DND-41 (cell line): ENCODE data around the gene ETAA1.

Source experiments
- ATAC-seq: fragments of 200-7000 bp; cut with Tn5 transposase; 3 replicates; pipeline ENCODE4 v1.9.1; 2021; ENCODE audit warnings: low read depth; ENCODE audit not compliant: insufficient read depth
- DNase-seq: peaks from one replicate; pipeline ENCODE4 v3.0.0-alpha.2; 2020
- H2AFZ ChIP-seq: 2 replicates; pipeline ENCODE4 v1.6.0; 2012; ENCODE audit warnings: low read depth, low read length
- H3K27ac ChIP-seq: 2 replicates; pipeline ENCODE4 v1.5.1; 2012; ENCODE audit warnings: low read length, inconsistent platforms
- H3K27me3 ChIP-seq: fragments of 200-600 bp; sonication (generic); 2 replicates; pipeline ENCODE4 v1.6.0; 2012; ENCODE audit warnings: low read length, mild to moderate bottlenecking, inconsistent platforms; ENCODE audit not compliant: insufficient read depth, poor library complexity
- H3K36me3 ChIP-seq: 2 replicates; pipeline ENCODE4 v1.5.1; 2012; ENCODE audit warnings: low read length, inconsistent platforms; ENCODE audit not compliant: insufficient read depth
- H3K4me1 ChIP-seq: 2 replicates; pipeline ENCODE4 v1.5.1; 2012; ENCODE audit warnings: mild to moderate bottlenecking, low read length; ENCODE audit not compliant: insufficient read depth
- H3K4me2 ChIP-seq: 2 replicates; pipeline ENCODE4 v1.6.0; 2012; ENCODE audit warnings: mild to moderate bottlenecking, moderate library complexity, low read length, inconsistent platforms; ENCODE audit not compliant: insufficient read depth
- H3K4me3 ChIP-seq, 2 experiments: fragments of 200-600 bp in 1 of 2; shearing (Covaris generic) in 1 of 2; 2 replicates each; pipeline ENCODE4 v1.5.1; 2012 to 2016; ENCODE audit warnings: inconsistent platforms in 2 of 2, low read length in 2 of 2, mild to moderate bottlenecking in 2 of 2, low read depth in 1 of 2, moderate library complexity in 1 of 2
- H3K79me2 ChIP-seq: 2 replicates; pipeline ENCODE4 v1.6.0; 2012; ENCODE audit warnings: low read length, inconsistent platforms; ENCODE audit not compliant: insufficient read depth
- H3K9ac ChIP-seq: 2 replicates; pipeline ENCODE4 v1.6.0; 2012; ENCODE audit warnings: low read depth, mild to moderate bottlenecking, inconsistent platforms, low read length, moderate library complexity
- H3K9me3 ChIP-seq: 2 replicates; pipeline ENCODE4 v1.5.1; 2012; ENCODE audit warnings: low read length, moderate library complexity, mild to moderate bottlenecking, inconsistent platforms; ENCODE audit not compliant: insufficient read depth, severe bottlenecking
- H4K20me1 ChIP-seq: 2 replicates; pipeline ENCODE4 v1.6.0; 2012; ENCODE audit warnings: low read length; ENCODE audit not compliant: insufficient read depth
- CTCF ChIP-seq: IDR thresholded peaks from 2 replicates; pipeline ENCODE4 v1.5.1; 2012; ENCODE audit warnings: borderline replicate concordance, low read length, moderate library complexity, mild to moderate bottlenecking; ENCODE audit not compliant: poor library complexity, severe bottlenecking; ENCODE audit errors: extremely low read depth
- EZH2 ChIP-seq: IDR thresholded peaks from 3 replicates; pipeline ENCODE4 v1.6.1; 2012; ENCODE audit warnings: borderline replicate concordance, low read depth, mild to moderate bottlenecking, moderate library complexity, low read length, inconsistent platforms; ENCODE audit not compliant: severe bottlenecking

ETAA1 gene

GRCh38 chr2:67445652-67446268, 48.6 kb downstream of the ETAA1 start:
- H3K27me3 ChIP-seq, result no peaks in the 10 kb centered on the region
- H3K27ac ChIP-seq, result no peak overlapping the region
- H3K4me3 ChIP-seq, result no peak overlapping the region
- no peaks in the 10 kb centered on the region for H3K79me2 ChIP-seq
- no peaks in the 10 kb centered on the region for H3K36me3 ChIP-seq
- H3K9me3 ChIP-seq, result no peaks in the 10 kb centered on the region
- DNase-seq, result no peak
- no peak for ATAC-seq
- no peak for TF ChIP-seq CTCF
- no peak for TF ChIP-seq EZH2
- H3K9ac ChIP-seq, result no peak overlapping the region
- H3K4me1 ChIP-seq, result no peaks in the 10 kb centered on the region
- H4K20me1 ChIP-seq, result no peaks in the 10 kb centered on the region
- H2AFZ ChIP-seq, result no peak overlapping the region
- H3K4me2 ChIP-seq, result no peak overlapping the region

GRCh38 chr2:67446491-67446911, 49.4 kb downstream of the ETAA1 start:
- Histone ChIP-seq H3K4me3 (no peak overlapping the region), H3K9me3 (no peaks in the 10 kb centered on the region), H3K4me2 (no peak overlapping the region), H3K4me1 (no peaks in the 10 kb centered on the region), H2AFZ (no peak overlapping the region), H3K27ac (no peak overlapping the region), H4K20me1 (no peaks in the 10 kb centered on the region), H3K27me3 (no peaks in the 10 kb centered on the region), H3K9ac (no peak overlapping the region), H3K79me2 (no peaks in the 10 kb centered on the region), H3K36me3 (no peaks in the 10 kb centered on the region)
- TF ChIP-seq CTCF (no peak), EZH2 (no peak)
- DNase-seq, result no peak
- ATAC-seq, result no peak

GRCh38 chr2:67448648-67449047, 51.5 kb downstream of the ETAA1 start:
- Histone ChIP-seq H3K36me3 (no peaks in the 10 kb centered on the region), H2AFZ (no peak overlapping the region), H3K27me3 (no peaks in the 10 kb centered on the region), H3K4me1 (no peaks in the 10 kb centered on the region), H3K27ac (no peak overlapping the region), H4K20me1 (no peaks in the 10 kb centered on the region), H3K9me3 (no peaks in the 10 kb centered on the region), H3K9ac (no peak overlapping the region), H3K79me2 (no peaks in the 10 kb centered on the region), H3K4me3 (no peak overlapping the region), H3K4me2 (no peak overlapping the region)
- ATAC-seq (no peak), DNase-seq (no peak)
- TF ChIP-seq CTCF, result no peak
- no peak for TF ChIP-seq EZH2
